Vagina (tissue), 2 donors: ENCODE data around the gene RPGRIP1.

Experiments
- CTCF ChIP-seq, 3 experiments: fragments of 450-650 bp in 2 of 3; fragments of 200-600 bp in 1 of 3; sonication (generic) in 1 of 3; IDR thresholded peaks; one replicate each; pipeline ENCODE4 v1.5.1; 2017 to 2019; ENCODE audit warnings: antibody characterized with exemption in 3 of 3, mild to moderate bottlenecking in 2 of 3, moderate library complexity in 2 of 3
- POLR2A ChIP-seq, 2 donors: fragments of 450-650 bp; IDR thresholded peaks; one replicate each; pipeline ENCODE4 v1.6.1; 2017; ENCODE audit warnings: antibody characterized with exemption in 2 of 2, mild to moderate bottlenecking in 2 of 2, moderate library complexity in 2 of 2
- POLR2AphosphoS5 ChIP-seq, 2 donors: sonication (generic); formaldehyde crosslinking; IDR thresholded peaks; one replicate each; pipeline ENCODE4 v1.9.0; 2017; ENCODE audit warnings: antibody characterized with exemption in 2 of 2, mild to moderate bottlenecking in 2 of 2, low read depth in 1 of 2; ENCODE audit not compliant: insufficient read depth in 1 of 2

DNA sequence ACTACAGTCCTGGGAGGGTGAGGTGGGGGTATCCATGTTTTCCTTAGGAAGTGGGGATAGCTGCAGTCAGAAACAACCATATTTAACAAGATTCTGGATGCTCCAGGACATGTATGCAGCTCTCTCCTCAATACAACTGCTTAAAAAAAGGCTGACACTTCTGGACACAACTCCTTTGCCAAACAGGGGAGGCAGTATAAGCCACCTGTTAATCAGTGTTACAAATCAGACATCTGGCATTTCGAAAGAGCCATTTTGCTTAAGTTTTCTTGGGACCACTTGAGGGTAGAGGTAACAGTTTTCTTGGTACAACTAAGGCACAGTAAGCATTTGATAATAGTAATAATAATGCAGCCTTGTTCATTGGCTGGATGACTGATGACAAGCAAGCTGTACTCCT is 47.1 kb downstream of the RPGRIP1 start:
- TF ChIP-seq CTCF (IDR thresholded peaks at IDR 0.05) (no peak), POLR2A (IDR thresholded peaks at IDR 0.05) (no peak), POLR2AphosphoS5 (IDR thresholded peaks at IDR 0.05; ENCODE audit: insufficient read depth in 1 of 2, low read depth in 1 of 2) (no peak)
